K562 (cell line): ENCODE measurements around the gene FKBP9. TPM values are rescaled to one million over a fixed set of nuclear protein-coding genes. Genes with fewer than 3 reads are reported as not detected.

ENCODE experiments used
- CHD7 ChIP-seq: fragments of 200-600 bp; sonication (generic); IDR thresholded peaks from one replicate; pipeline ENCODE4 v1.6.1; 2012; ENCODE audit warnings: mild to moderate bottlenecking, low read depth, low read length, inconsistent platforms
- HDAC6 ChIP-seq: IDR thresholded peaks from 2 replicates; pipeline ENCODE4 v1.6.1; 2012; ENCODE audit warnings: low read depth, mild to moderate bottlenecking, control low read depth, inconsistent platforms, low read length, moderate library complexity
- TCF3 ChIP-seq: sonication (generic); formaldehyde crosslinking; IDR thresholded peaks from 2 replicates; pipeline ENCODE4 v1.4.0; 2020; ENCODE audit warnings: mild to moderate bottlenecking, missing genetic modification reagents
- ZNF609 ChIP-seq: sonication (generic); formaldehyde crosslinking; IDR thresholded peaks from 2 replicates; pipeline ENCODE4 v1.8.1; 2023; ENCODE audit warnings: missing genetic modification reagents, mild to moderate bottlenecking, borderline replicate concordance
- polyA plus RNA-seq, 8 experiments: library from polyadenylated mRNA; depleted of rRNA in 4 of 8; stranded (reverse) in 5 of 8; unstranded in 3 of 8; fragments of >200 nt; fragmentation: Nextera tagmentation in 2 of 8; fragmentation: Illumina TruSeq in 1 of 8; extraction: Ambion mirVana in 2 of 8; extraction: Trizol in 1 of 8; gene quantifications; 2 replicates each; pipeline versions ENCODE4 v1.2.1 to v1.2.3, GENCODE V29; 2011 to 2014; ENCODE audit warnings: inconsistent platforms in 1 of 8, missing spikeins in 1 of 8
- total RNA-seq, 7 experiments: library from RNA; depleted of rRNA in 6 of 7; stranded (reverse); fragments of >200 nt in 6 of 7; fragmentation: Illumina TruSeq in 2 of 7; extraction: Trizol in 2 of 7; gene quantifications; 2 replicates each; pipeline versions ENCODE4 v1.2.1 to v1.2.3, GENCODE V29; 2011 to 2021; ENCODE audit warnings: low replicate concordance in 1 of 7

Gene FKBP9
- total and polyA plus RNA-seq, 9 of the 15 experiments (the other 6 are each of a cell fraction or from before 2014, with no cell fraction given), result 5.9 to 23.7 (median 15.8) TPM

GRCh38 chr7:33053721-33054120, 96.5 kb downstream of the FKBP9 start (continued):
- TF ChIP-seq ZNF609, result no peak
- TF ChIP-seq HDAC6, result no peak
- no peak for TF ChIP-seq CHD7
- TF ChIP-seq TCF3 (CRISPR knock-in tag), result no peak
